Choroid plexus epithelial cell (primary cell): Measurements from ENCODE around the gene HMCN1.

Experiments used
- DNase-seq: peaks from one replicate; pipeline ENCODE4 v3.0.0-alpha.2; 2010; ENCODE audit warnings: low read depth
- H3K4me3 ChIP-seq: 2 replicates; pipeline ENCODE4 v1.5.1; 2011; ENCODE audit warnings: low read depth, mild to moderate bottlenecking, control low read depth, low read length, moderate library complexity
- CTCF ChIP-seq: conservative IDR thresholded peaks from 2 replicates; pipeline ENCODE4 v1.5.1; 2011; ENCODE audit warnings: low read depth, mild to moderate bottlenecking, control low read depth, inconsistent platforms, low read length, moderate library complexity

The HMCN1 gene

DNA sequence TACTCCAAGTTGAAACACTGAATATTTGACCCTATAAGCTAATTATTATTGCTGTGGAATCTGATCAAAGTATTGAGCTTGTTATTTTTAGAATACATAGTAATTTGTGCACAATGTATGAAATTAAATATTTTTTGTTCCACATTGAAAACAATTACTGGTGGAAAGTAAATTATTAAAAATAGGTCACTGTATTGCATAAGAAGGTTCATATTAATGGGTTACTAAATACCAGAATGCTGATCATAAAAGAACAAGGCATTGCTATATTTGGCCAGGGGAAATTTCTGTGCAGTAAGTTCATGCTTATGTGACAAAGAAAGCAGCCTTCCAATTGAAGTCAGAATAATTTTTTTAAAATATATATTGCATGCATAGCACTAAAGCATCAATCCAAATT lies 481.4 kb downstream of the HMCN1 start:
- no peak for DNase-seq
- TF ChIP-seq CTCF: no peak
- H3K4me3 ChIP-seq: no peak overlapping the region

GRCh38 chr1:186218654-186219352 lies 484.6 kb downstream of the HMCN1 start:
- H3K4me3 ChIP-seq: no peak overlapping the region
- TF ChIP-seq CTCF: no peak

DNA sequence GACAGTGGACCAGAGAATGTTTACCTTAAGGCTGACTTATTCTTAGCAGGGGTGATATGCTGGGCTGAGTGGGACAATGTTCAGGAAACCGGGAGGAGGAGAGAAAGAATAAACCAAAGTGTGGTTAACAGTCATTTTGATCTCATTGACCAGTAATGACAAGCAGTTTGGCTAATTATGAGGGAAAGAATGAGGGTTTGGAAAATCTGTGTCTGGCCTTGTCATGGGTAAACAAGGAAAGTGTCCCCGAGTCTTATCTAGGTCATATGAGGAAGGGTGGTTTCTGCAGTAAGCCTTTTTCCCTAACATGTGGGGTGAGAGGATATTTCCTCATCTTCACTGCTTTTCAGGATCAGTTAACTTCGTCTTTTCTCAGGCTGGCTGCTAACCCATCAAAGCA lies 485.9 kb downstream of the HMCN1 start:
- no peak for TF ChIP-seq CTCF
- H3K4me3 ChIP-seq: no peak overlapping the region
- no peak for DNase-seq

More at GRCh38 chr1:186218654-186219352, 484.6 kb downstream of the HMCN1 start:
- DNase-seq: no peak

DNA sequence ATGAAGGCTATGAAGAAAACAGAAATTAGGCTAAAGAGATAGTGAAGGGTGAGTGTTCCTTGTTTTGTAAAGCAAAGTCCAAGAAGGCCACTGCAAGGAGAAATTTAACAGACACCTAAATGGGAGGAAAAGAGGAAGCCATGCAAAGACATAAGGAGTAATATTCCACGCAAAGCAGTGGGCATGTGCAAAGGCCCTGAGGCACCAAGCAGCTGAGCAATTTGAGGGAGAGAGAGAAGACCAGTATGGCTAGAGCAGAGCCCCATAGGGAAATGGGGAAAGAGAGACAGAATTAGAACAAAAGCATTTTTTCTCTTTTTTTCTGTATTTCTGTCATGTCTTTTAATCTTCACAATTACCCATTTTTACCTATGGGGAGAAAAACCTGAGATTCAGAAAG lies 486.7 kb downstream of the HMCN1 start:
- TF ChIP-seq CTCF: no peak
- H3K4me3 ChIP-seq: no peak overlapping the region
- no peak for DNase-seq

DNA sequence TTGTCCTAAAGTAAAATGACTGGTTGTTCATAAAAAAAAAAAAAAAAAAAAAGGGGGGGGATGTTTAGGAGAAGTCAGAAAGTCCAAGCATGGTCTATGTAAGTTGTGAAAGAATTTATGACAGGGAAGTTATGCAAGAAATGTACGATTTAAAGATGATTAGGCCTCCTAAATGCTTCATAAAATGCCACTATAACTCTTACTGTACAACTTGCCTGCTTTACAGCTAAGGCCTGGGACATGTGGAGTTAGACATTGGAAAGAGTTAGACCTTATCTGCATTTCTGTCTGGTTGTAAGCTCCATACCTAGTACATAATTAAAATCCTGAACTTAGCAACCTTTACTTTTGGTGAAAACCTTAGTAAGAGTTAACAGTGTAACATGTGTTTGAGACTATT lies 490.9 kb downstream of the HMCN1 start:
- no peak for DNase-seq
- no peak for TF ChIP-seq CTCF
- no peak overlapping the region for H3K4me3 ChIP-seq

DNA sequence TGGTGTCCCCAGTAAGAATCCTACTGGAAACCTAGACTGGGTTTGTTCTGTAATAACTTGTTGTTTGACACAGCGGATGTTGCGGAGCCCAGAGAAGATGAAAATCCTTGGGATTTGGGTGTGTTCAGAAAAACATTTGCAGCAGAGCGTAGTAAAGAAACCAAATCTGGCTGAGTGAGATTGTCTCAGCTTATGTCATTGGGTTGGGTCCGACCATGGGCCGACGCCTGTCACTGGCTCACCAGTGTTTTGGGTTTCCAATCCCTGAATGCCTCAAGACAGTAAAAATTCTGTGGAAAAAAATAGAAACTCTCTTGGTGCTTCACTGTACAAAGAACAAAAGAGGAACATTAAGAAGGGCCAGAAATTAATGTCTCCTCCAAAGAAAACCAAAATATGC lies 494.6 kb downstream of the HMCN1 start:
- no peak for TF ChIP-seq CTCF
- DNase-seq: no peak
- H3K4me3 ChIP-seq: no peak overlapping the region

- DNase-seq: no peak
- no peak overlapping the region for H3K4me3 ChIP-seq
- no peak for TF ChIP-seq CTCF
Measured at GRCh38 chr1:186231861-186232436, 497.8 kb downstream of the HMCN1 start.
